MG63 (cell line): ENCODE measurements around the gene CAPN7. TPM values are rescaled to one million over a fixed set of nuclear protein-coding genes. Genes with fewer than 3 reads are reported as not detected.

Experiments used
- DNase-seq: peaks from one replicate; pipeline ENCODE4 v3.0.0-alpha.2; 2020
- H3K27me3 ChIP-seq: fragments of 250-450 bp; sonication (Bioruptor Pico); 2 replicates; pipeline ENCODE4 v1.5.1; 2020; ENCODE audit warnings: mild to moderate bottlenecking, moderate library complexity
- H3K36me3 ChIP-seq: fragments of 250-450 bp; sonication (Bioruptor Pico); 2 replicates; pipeline ENCODE4 v1.5.1; 2020; ENCODE audit warnings: mild to moderate bottlenecking, moderate library complexity
- H3K4me3 ChIP-seq: fragments of 250-450 bp; sonication (Bioruptor Pico); 2 replicates; pipeline ENCODE4 v1.5.1; 2020; ENCODE audit warnings: mild to moderate bottlenecking, moderate library complexity
- H3K9me3 ChIP-seq: fragments of 250-450 bp; sonication (Bioruptor Pico); 2 replicates; pipeline ENCODE4 v1.5.1; 2020; ENCODE audit warnings: mild to moderate bottlenecking, moderate library complexity
- total RNA-seq: library from RNA; depleted of rRNA; stranded (reverse); fragments of >200 nt; shearing (Covaris generic); gene quantifications from 2 replicates; pipeline ENCODE4 v1.2.3, GENCODE V29; 2014; ENCODE audit warnings: low replicate concordance

CAPN7 gene
- total RNA-seq, 1 experiment from 2014 or later: 11.2 TPM

DNA sequence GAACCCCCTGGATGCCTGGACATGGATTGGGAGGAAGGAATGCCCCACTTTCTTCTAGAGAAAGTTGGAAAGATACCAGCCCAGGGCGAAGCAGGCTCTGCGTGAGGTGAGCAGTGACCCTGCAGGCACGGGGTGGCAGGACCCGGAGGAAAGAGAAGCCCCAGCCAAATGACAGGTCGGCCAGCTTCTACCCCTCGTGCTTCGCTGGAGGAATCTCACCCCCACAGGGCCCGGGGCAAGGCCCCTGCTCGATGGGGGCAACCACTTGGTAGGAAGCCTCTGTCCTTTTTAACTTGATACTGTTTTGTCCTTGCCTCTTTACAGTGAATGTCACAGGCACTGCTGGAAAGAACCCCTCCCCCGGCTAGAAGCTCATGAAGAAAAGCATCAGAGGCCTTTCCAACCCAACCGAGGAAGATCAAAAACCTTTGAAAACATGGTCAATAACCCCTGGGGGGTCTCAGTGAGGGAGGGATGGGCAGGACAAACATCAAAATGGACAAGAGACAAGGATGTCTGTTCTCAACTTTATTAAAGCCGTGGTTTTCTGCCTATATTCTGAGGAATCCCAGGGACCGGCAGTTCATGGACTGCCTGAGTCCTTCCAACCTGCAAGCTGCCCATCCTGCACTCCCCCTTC lies 71.9 kb downstream of the CAPN7 start:
- DNase-seq: no peak
- Histone ChIP-seq H3K4me3 (no peak overlapping the region), H3K36me3 (no peaks in the 10 kb centered on the region), H3K27me3 (no peaks in the 10 kb centered on the region), H3K9me3 (no peaks in the 10 kb centered on the region)

DNA sequence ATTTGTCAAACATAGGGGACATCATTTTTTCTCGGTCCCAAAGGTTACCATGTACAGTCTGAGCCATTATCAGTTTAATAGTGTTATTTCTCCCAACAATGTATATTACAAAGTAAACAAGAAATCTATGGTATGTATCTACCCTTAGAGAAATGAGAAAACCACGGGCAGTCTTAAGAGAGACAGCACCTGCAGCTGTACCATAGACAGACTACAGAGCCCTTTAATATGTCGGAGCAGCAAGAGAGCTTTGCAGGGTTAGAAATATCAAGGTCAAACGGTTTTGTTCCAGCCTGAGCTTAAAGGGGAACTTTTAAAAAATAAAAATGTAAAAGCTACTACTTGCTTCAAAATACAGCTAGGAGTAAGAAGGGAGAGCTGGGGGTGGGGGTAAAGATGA lies 73.2 kb downstream of the CAPN7 start:
- no peaks in the 10 kb centered on the region for H3K36me3 ChIP-seq
- no peaks in the 10 kb centered on the region for H3K9me3 ChIP-seq
- DNase-seq: no peak
- no peak overlapping the region for H3K4me3 ChIP-seq
- H3K27me3 ChIP-seq: no peaks in the 10 kb centered on the region

- DNase-seq: no peak
- no peaks in the 10 kb centered on the region for H3K27me3 ChIP-seq
- H3K9me3 ChIP-seq: no peaks in the 10 kb centered on the region
- no peaks in the 10 kb centered on the region for H3K36me3 ChIP-seq
- H3K4me3 ChIP-seq: no peak overlapping the region
Observed at GRCh38 chr3:15279671-15280402, 73.8 kb downstream of the CAPN7 start.

GRCh38 chr3:15280853-15281532 lies 74.9 kb downstream of the CAPN7 start:
- no peaks in the 10 kb centered on the region for H3K36me3 ChIP-seq
- no peaks in the 10 kb centered on the region for H3K9me3 ChIP-seq
- no peaks in the 10 kb centered on the region for H3K27me3 ChIP-seq
- no peak for DNase-seq
- no peak overlapping the region for H3K4me3 ChIP-seq

DNA sequence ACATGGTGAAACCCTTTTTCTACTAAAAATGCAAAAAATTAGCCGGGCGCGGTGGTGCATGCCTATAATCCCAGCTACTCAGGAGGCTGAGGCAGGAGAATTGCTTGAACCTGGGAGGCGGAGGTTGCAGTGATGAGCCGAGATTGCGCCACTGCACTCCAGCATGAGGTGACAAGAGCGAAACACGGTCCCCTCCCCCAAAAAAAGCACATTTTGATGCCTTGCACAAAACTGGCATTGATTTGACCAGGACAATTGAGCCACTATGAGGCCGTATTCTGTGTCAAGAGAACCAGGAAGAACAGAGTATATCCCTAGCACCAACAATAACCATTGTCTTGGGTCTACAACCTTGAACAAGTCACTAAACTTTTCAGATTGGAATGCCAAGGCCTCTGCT lies 75.8 kb downstream of the CAPN7 start:
- Histone ChIP-seq H3K9me3 (no peaks in the 10 kb centered on the region), H3K4me3 (no peak overlapping the region), H3K36me3 (no peaks in the 10 kb centered on the region), H3K27me3 (no peaks in the 10 kb centered on the region)
- no peak for DNase-seq

- no peak for DNase-seq
- Histone ChIP-seq H3K27me3 (no peaks in the 10 kb centered on the region), H3K9me3 (no peaks in the 10 kb centered on the region), H3K36me3 (no peaks in the 10 kb centered on the region), H3K4me3 (no peak overlapping the region)
Observed at GRCh38 chr3:15283702-15284101, 77.7 kb downstream of the CAPN7 start.

GRCh38 chr3:15284121-15284889 lies 78.3 kb downstream of the CAPN7 start:
- Histone ChIP-seq H3K27me3 (no peaks in the 10 kb centered on the region), H3K9me3 (no peaks in the 10 kb centered on the region), H3K4me3 (no peak overlapping the region), H3K36me3 (no peaks in the 10 kb centered on the region)
- peak; percentile 26 for DNase-seq

DNA sequence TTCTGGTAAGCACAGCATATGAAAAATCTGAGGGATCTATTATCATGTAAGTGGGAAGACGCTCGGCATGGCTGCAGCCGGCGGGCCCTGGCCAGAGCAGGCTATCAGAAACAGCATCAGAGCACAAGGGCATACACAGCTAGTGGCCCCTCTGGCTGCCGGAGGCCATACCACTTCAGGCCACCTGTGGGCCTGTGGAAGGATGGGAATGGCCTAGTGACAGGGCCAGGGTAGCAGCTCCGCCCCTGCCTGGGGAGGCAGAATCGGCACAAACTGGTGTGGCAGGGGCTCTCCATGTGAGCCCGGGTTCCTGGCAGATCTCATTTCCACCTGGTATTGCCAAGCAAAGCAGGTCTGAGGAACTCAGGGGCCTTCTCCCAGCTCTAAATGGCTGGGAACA lies 80.0 kb downstream of the CAPN7 start:
- no peak for DNase-seq
- Histone ChIP-seq H3K36me3 (no peaks in the 10 kb centered on the region), H3K27me3 (no peaks in the 10 kb centered on the region), H3K4me3 (no peak overlapping the region), H3K9me3 (no peaks in the 10 kb centered on the region)

- Histone ChIP-seq H3K27me3 (no peaks in the 10 kb centered on the region), H3K36me3 (no peaks in the 10 kb centered on the region), H3K4me3 (no peak overlapping the region), H3K9me3 (no peaks in the 10 kb centered on the region)
- DNase-seq: no peak
Observed at GRCh38 chr3:15287565-15288330, 81.7 kb downstream of the CAPN7 start.

GRCh38 chr3:15288331-15289035 lies 82.4 kb downstream of the CAPN7 start:
- no peak for DNase-seq
- H3K4me3 ChIP-seq: no peak overlapping the region
- H3K9me3 ChIP-seq: no peaks in the 10 kb centered on the region
- H3K36me3 ChIP-seq: no peaks in the 10 kb centered on the region
- H3K27me3 ChIP-seq: no peaks in the 10 kb centered on the region

DNA sequence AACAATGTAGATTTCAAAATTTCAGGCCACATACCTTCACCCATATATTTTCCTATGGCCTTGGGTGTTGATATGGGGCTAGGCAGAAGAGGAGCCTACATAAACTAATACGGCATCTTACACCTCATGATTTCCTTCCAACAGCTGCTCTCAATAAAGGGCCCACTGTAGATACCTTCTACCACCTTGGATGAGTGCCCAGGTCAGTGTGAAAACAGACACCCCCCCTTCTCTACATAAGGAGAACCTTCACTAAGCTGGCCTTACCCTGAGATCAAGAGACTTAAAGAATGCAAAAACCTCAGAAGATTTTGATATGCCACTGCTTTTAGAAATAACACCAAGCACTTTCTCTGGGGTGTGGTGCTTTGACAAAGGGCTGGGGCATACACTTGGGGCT lies 83.6 kb downstream of the CAPN7 start:
- H3K27me3 ChIP-seq: no peaks in the 10 kb centered on the region
- no peaks in the 10 kb centered on the region for H3K36me3 ChIP-seq
- no peak for DNase-seq
- H3K4me3 ChIP-seq: no peak overlapping the region
- no peaks in the 10 kb centered on the region for H3K9me3 ChIP-seq

- no peak for DNase-seq
- Histone ChIP-seq H3K36me3 (no peaks in the 10 kb centered on the region), H3K27me3 (no peaks in the 10 kb centered on the region), H3K4me3 (no peak overlapping the region), H3K9me3 (no peaks in the 10 kb centered on the region)
Observed at GRCh38 chr3:15290736-15291135, 84.7 kb downstream of the CAPN7 start.

DNA sequence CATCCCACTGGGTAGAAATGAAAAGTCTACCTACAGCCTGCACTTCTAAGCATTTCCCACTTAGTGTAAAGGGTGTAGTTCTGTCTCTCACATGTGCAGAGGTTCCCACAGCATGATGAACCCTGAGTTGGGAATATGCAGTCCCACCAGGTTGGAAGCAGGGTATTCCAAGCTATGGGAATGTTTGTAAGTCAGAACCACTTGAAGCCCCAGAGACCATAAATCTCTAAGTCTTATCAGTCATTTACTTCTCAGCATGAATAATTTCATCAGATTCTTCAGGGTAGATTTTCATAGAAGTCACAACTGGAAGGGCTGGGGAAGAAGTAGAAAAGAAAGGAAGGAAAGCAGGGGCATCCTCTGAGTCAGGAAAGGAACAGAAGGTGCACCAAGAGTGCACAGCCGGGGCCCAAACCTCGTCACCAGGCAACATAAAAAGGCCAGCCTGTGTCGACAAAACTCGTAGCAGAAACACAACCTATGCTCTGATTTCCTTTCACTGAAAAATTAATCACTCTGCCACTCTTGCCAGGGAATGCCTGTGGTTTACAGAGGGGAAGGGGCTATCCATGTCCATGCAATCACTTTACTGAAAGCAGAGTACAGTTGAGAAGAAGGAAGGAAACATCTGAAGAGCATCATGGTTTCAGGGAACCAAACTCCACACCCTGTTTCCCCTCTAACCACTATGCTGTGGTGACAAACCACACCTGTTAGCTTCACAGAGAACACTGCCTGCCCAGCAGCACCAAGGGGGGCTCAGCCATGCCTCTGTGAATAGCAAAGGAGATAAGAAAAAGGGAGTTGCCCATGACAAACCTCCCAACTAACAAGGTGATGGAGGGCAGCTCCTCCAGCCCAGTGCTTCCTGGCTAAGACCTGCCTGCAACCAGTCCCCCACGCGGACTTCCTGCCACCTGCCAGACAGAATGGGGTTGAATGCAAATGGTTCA lies 85.8 kb downstream of the CAPN7 start:
- Histone ChIP-seq H3K4me3 (no peak overlapping the region), H3K36me3 (no peaks in the 10 kb centered on the region), H3K9me3 (no peaks in the 10 kb centered on the region), H3K27me3 (no peaks in the 10 kb centered on the region)
- no peak for DNase-seq

- no peaks in the 10 kb centered on the region for H3K36me3 ChIP-seq
- no peak for DNase-seq
- no peaks in the 10 kb centered on the region for H3K9me3 ChIP-seq
- H3K4me3 ChIP-seq: no peak overlapping the region
- H3K27me3 ChIP-seq: no peaks in the 10 kb centered on the region
Observed at GRCh38 chr3:15292765-15293522, 86.9 kb downstream of the CAPN7 start.
